Hair follicle dermal papilla cell (primary cell): Measurements from ENCODE around the gene FAM177B. TPM values are rescaled to one million over a fixed set of nuclear protein-coding genes. Genes with fewer than 3 reads are reported as not detected.

Experiments used
- total RNA-seq: library from RNA; depleted of rRNA; stranded (reverse); fragments of >200 nt; gene quantifications from 2 replicates; pipeline ENCODE4 v1.2.3, GENCODE V29; 2012

FAM177B gene
- not detected in 2 replicates for total RNA-seq

GRCh38 chr1:222736972-222737371 lies at the start of gene FAM177B:
Gene FAM177B, plus strand, starts transcription at chr1:222737202. Its CDS starts 9,344 bp downstream, at chr1:222746546.

GRCh38 chr1:222712253-222713090 lies 24.5 kb upstream of the FAM177B start, which contains the start of the genes AIDA and BROX:
Gene AIDA, minus strand, starts transcription at chr1:222712491. Its CDS starts 174 bp downstream, at chr1:222712317.
Gene BROX, plus strand, starts transcription at chr1:222712564. Its CDS starts 3,136 bp downstream, at chr1:222715700.

Other genes with a start within 250 kb of the FAM177B start
- gene HHIPL2, start 189.1 kb upstream of the FAM177B start, total RNA-seq: 1.8 and 3.9 TPM in 2 replicates
- 10.7 TPM in 2 replicates for gene TAF1A, start 147.3 kb upstream of the FAM177B start, total RNA-seq
- 56.0 and 72.9 TPM in 2 replicates for gene MIA3, start 119.1 kb upstream of the FAM177B start, total RNA-seq
- 60.7 and 62.1 TPM in 2 replicates for gene AIDA, start 24.7 kb upstream of the FAM177B start, total RNA-seq
- 75.5 and 93.6 TPM in 2 replicates for gene BROX, start 24.6 kb upstream of the FAM177B start, total RNA-seq
- gene DISP1, start 77.8 kb downstream of the FAM177B start, total RNA-seq: 5.7 and 5.8 TPM in 2 replicates